GM12878 (cell line): ENCODE data around the gene TFR2. TPM values are rescaled to one million over a fixed set of nuclear protein-coding genes. Genes with fewer than 3 reads are reported as not detected.
A peak's percentile ranks its signal among the peaks of the same experiment; 100 is the strongest.

ENCODE experiments used
- ATF7 ChIP-seq: fragments of 450-650 bp; IDR thresholded peaks from 2 replicates; pipeline ENCODE4 v1.6.1; 2016; ENCODE audit warnings: low read depth, mild to moderate bottlenecking
- BRCA1 ChIP-seq: IDR thresholded peaks from 2 replicates; pipeline ENCODE4 v1.6.1; 2011; ENCODE audit warnings: low read depth, low read length, improper control_type of control experiment
- CHD2 ChIP-seq: IDR thresholded peaks from 2 replicates; pipeline ENCODE4 v1.6.1; 2011; ENCODE audit warnings: low read depth, low read length, improper control_type of control experiment, borderline replicate concordance
- CREM ChIP-seq: IDR thresholded peaks from 2 replicates; pipeline ENCODE4 v1.6.1; 2014; ENCODE audit warnings: antibody characterized with exemption, low read depth
- E4F1 ChIP-seq: fragments of 450-650 bp; IDR thresholded peaks from 2 replicates; pipeline ENCODE4 v1.6.1; 2018; ENCODE audit warnings: borderline replicate concordance, mild to moderate bottlenecking; ENCODE audit not compliant: partially characterized antibody
- EGR1 ChIP-seq, 2 experiments: IDR thresholded peaks; 1 replicate in 1 of 2; 2 replicates in 1 of 2; pipeline ENCODE4 v1.6.1; 2011 to 2012; ENCODE audit warnings: low read depth in 2 of 2, low read length in 2 of 2, borderline replicate concordance in 1 of 2, mild to moderate bottlenecking in 1 of 2, moderate library complexity in 1 of 2
- ETV6 ChIP-seq, 2 experiments: fragments of 450-650 bp in 1 of 2; IDR thresholded peaks in 1 of 2; conservative IDR thresholded peaks in 1 of 2; 2 replicates each; pipeline ENCODE4 v1.6.1; 2014; ENCODE audit warnings: antibody characterized with exemption in 1 of 2, borderline replicate concordance in 1 of 2, low read depth in 1 of 2, mild to moderate bottlenecking in 1 of 2, moderate library complexity in 1 of 2
- NR2C1 ChIP-seq: fragments of 450-650 bp; IDR thresholded peaks from 2 replicates; pipeline ENCODE4 v1.6.1; 2017; ENCODE audit warnings: antibody characterized with exemption, mild to moderate bottlenecking, moderate library complexity
- POLR2A ChIP-seq: IDR thresholded peaks from 2 replicates; pipeline ENCODE4 v1.6.1; 2011; ENCODE audit warnings: low read depth, mild to moderate bottlenecking, low read length
- POLR2AphosphoS2 ChIP-seq: IDR thresholded peaks from 2 replicates; pipeline ENCODE4 v1.6.1; 2011; ENCODE audit warnings: low read depth, mild to moderate bottlenecking, low read length, improper control_type of control experiment, moderate library complexity
- RAD21 ChIP-seq: IDR thresholded peaks from 2 replicates; pipeline ENCODE4 v1.6.1; 2011; ENCODE audit warnings: mild to moderate bottlenecking, low read depth, low read length, moderate library complexity; ENCODE audit not compliant: insufficient read depth
- SUPT20H ChIP-seq: IDR thresholded peaks from 2 replicates; pipeline ENCODE4 v1.6.1; 2011; ENCODE audit warnings: low read depth, mild to moderate bottlenecking, low read length, moderate library complexity, borderline replicate concordance; ENCODE audit not compliant: control insufficient read depth
- ZNF24 ChIP-seq: fragments of 450-650 bp; IDR thresholded peaks from 2 replicates; pipeline ENCODE4 v1.6.1; 2017; ENCODE audit warnings: antibody characterized with exemption, mild to moderate bottlenecking
- polyA plus RNA-seq, 11 experiments: library from polyadenylated mRNA; depleted of rRNA in 4 of 11; unstranded in 6 of 11; stranded (reverse) in 5 of 11; fragments of >200 nt; fragmentation: Nextera tagmentation in 4 of 11; fragmentation: Illumina TruSeq in 1 of 11; extraction: Ambion mirVana in 4 of 11; extraction: Trizol in 1 of 11; gene quantifications; 1 replicate in 1 of 11; 2 replicates in 10 of 11; pipeline versions ENCODE4 v1.2.1 to v1.2.3, GENCODE V29; 2011 to 2016; ENCODE audit warnings: inconsistent platforms in 2 of 11, missing spikeins in 2 of 11, low read depth in 1 of 11
- total RNA-seq, 4 experiments: library from RNA; depleted of rRNA in 3 of 4; stranded (reverse); fragments of >200 nt in 3 of 4; fragmentation: Illumina TruSeq in 1 of 4; extraction: Trizol in 1 of 4; gene quantifications; 2 replicates each; pipeline versions ENCODE4 v1.2.1 to v1.2.3, GENCODE V29; 2013 to 2021
- TF ChIP-seq, protein P1 (sequence below): fragments of 450-650 bp; IDR thresholded peaks from 2 replicates; pipeline ENCODE4 v1.6.1; 2016; ENCODE audit warnings: mild to moderate bottlenecking, moderate library complexity, borderline replicate concordance
- TF ChIP-seq, protein P2 (sequence below): fragments of 450-650 bp; IDR thresholded peaks from 2 replicates; pipeline ENCODE4 v1.6.1; 2016; ENCODE audit warnings: mild to moderate bottlenecking

TFR2 gene
- total and polyA plus RNA-seq, 10 of the 15 experiments (the other 5 are each of a cell fraction or from before 2014, with no cell fraction given): 0.30 to 7.2 (median 1.8) TPM

- TF ChIP-seq ATF7 (peak; percentile 91), BRCA1 (no peak), CHD2 (peak; percentile 97), E4F1 (peak; percentile 84), POLR2AphosphoS2 (no peak), ZNF24 (no peak), EGR1 (IDR thresholded peaks at IDR 0.05; ENCODE audit: borderline replicate concordance in 1 of 2, low read depth in 2 of 2, low read length in 2 of 2) (peak in 1 of 2 experiments; percentile 23; a peak in 1 of 3 replicates), RAD21 (no peak), POLR2A (peak; percentile 53; the same call in 1 of the 2 replicates), CREM (peak; percentile 89), ETV6 (conservative IDR thresholded peaks at IDR 0.05 in 1 of 2, IDR thresholded peaks at IDR 0.05 in 1 of 2; ENCODE audit: borderline replicate concordance in 1 of 2, low read depth in 1 of 2) (no peak), NR2C1 (no peak), SUPT20H (no peak)
- TF ChIP-seq, protein P1, sequence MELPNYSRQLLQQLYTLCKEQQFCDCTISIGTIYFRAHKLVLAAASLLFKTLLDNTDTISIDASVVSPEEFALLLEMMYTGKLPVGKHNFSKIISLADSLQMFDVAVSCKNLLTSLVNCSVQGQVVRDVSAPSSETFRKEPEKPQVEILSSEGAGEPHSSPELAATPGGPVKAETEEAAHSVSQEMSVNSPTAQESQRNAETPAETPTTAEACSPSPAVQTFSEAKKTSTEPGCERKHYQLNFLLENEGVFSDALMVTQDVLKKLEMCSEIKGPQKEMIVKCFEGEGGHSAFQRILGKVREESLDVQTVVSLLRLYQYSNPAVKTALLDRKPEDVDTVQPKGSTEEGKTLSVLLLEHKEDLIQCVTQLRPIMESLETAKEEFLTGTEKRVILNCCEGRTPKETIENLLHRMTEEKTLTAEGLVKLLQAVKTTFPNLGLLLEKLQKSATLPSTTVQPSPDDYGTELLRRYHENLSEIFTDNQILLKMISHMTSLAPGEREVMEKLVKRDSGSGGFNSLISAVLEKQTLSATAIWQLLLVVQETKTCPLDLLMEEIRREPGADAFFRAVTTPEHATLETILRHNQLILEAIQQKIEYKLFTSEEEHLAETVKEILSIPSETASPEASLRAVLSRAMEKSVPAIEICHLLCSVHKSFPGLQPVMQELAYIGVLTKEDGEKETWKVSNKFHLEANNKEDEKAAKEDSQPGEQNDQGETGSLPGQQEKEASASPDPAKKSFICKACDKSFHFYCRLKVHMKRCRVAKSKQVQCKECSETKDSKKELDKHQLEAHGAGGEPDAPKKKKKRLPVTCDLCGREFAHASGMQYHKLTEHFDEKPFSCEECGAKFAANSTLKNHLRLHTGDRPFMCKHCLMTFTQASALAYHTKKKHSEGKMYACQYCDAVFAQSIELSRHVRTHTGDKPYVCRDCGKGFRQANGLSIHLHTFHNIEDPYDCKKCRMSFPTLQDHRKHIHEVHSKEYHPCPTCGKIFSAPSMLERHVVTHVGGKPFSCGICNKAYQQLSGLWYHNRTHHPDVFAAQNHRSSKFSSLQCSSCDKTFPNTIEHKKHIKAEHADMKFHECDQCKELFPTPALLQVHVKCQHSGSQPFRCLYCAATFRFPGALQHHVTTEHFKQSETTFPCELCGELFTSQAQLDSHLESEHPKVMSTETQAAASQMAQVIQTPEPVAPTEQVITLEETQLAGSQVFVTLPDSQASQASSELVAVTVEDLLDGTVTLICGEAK: peak; percentile 80; the same call in 1 of the 2 replicates
- TF ChIP-seq, protein P2, sequence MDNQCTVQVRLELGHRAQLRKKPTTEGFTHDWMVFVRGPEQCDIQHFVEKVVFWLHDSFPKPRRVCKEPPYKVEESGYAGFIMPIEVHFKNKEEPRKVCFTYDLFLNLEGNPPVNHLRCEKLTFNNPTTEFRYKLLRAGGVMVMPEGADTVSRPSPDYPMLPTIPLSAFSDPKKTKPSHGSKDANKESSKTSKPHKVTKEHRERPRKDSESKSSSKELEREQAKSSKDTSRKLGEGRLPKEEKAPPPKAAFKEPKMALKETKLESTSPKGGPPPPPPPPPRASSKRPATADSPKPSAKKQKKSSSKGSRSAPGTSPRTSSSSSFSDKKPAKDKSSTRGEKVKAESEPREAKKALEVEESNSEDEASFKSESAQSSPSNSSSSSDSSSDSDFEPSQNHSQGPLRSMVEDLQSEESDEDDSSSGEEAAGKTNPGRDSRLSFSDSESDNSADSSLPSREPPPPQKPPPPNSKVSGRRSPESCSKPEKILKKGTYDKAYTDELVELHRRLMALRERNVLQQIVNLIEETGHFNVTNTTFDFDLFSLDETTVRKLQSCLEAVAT: 0 out of 2 replicates have a peak, but pooled peaks have one; percentile 18
Observed at GRCh38 chr7:100586266-100587025, 54.9 kb downstream of the TFR2 start, which contains the start of gene FBXO24 (continued).
